Chondrocyte (in vitro differentiated cells): Measurements from ENCODE around the gene HOXC11. TPM values are rescaled to one million over a fixed set of nuclear protein-coding genes. Genes with fewer than 3 reads are reported as not detected.

ENCODE experiments used
- DNase-seq: peaks from one replicate; pipeline ENCODE4 v3.0.0; 2021; ENCODE audit warnings: mixed read lengths, low spot score
- H3K27ac Mint-ChIP-seq: one replicate; pipeline ENCODE4 v1.8.0; 2021; ENCODE audit warnings: mild to moderate bottlenecking, moderate library complexity, mixed read lengths; ENCODE audit not compliant: unreplicated experiment
- H3K27me3 Mint-ChIP-seq: 2 replicates; pipeline ENCODE4 v1.8.0; 2021; ENCODE audit warnings: low read depth, mixed read lengths
- H3K36me3 Mint-ChIP-seq: 2 replicates; pipeline ENCODE4 v1.8.0; 2021; ENCODE audit warnings: low read depth, mixed read lengths
- H3K4me1 Mint-ChIP-seq: 2 replicates; pipeline ENCODE4 v1.8.0; 2021; ENCODE audit warnings: low read depth, mild to moderate bottlenecking, mixed read lengths
- H3K4me3 Mint-ChIP-seq: one replicate; pipeline ENCODE4 v1.8.0; 2021; ENCODE audit warnings: mild to moderate bottlenecking, moderate library complexity, mixed read lengths; ENCODE audit not compliant: unreplicated experiment
- H3K9me3 Mint-ChIP-seq: 2 replicates; pipeline ENCODE4 v1.8.0; 2021; ENCODE audit warnings: low read depth, mixed read lengths
- total RNA-seq: library from RNA; stranded (reverse); gene quantifications from 3 replicates; pipeline ENCODE4 v1.2.1, GENCODE V29; 2021
- TF ChIP-seq, protein P1 (sequence below): fragments of 200-600 bp; sonication (generic); IDR thresholded peaks from 2 replicates; pipeline ENCODE4 v1.5.0; 2021; ENCODE audit warnings: antibody characterized with exemption, mild to moderate bottlenecking, moderate library complexity

Gene HOXC11
- total RNA-seq, 1 donor from 2014 or later, result not detected

DNA sequence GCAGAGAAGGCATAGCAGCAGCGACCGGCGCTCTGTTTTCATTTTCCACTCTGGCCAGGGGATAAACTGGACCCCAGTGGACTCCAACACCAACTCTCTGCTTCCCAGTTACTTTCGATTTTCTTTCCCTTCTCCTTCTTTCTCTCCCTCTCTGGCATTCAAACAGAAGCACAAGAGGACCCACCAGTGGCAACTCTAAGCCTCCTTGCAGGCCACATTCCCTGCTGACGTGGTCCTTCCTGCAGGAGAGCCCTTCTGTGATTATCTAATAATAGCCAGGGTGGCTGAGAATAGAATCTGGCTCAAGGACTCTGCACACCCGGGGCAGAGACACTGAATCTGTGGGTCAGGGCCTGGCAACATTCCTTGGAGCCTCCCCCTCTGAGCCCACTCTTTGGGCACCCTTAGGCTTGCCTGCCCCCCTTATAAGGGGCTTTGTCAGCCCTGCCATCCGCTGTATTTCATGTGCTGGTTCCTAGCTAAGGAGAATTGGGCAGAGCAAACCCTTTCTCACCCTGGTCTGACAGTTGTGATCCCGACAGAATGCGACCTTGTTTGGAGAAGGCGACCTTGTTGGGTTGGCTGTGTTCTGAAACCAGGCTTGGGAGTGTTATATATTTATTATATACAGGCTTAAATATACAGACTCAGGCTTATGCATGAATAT is 47.1 kb downstream of the HOXC11 start:
- no peak for DNase-seq
- peak overlapping the region; percentile 34 for H3K4me3 Mint-ChIP-seq
- H3K27me3 Mint-ChIP-seq, result peaks cover 79% of the 10 kb centered on the region
- H3K36me3 Mint-ChIP-seq, result no peaks in the 10 kb centered on the region
- no peak overlapping the region for H3K27ac Mint-ChIP-seq
- H3K9me3 Mint-ChIP-seq, result no peaks in the 10 kb centered on the region
- H3K4me1 Mint-ChIP-seq, result peaks cover 17% of the 10 kb centered on the region
- TF ChIP-seq, protein P1, sequence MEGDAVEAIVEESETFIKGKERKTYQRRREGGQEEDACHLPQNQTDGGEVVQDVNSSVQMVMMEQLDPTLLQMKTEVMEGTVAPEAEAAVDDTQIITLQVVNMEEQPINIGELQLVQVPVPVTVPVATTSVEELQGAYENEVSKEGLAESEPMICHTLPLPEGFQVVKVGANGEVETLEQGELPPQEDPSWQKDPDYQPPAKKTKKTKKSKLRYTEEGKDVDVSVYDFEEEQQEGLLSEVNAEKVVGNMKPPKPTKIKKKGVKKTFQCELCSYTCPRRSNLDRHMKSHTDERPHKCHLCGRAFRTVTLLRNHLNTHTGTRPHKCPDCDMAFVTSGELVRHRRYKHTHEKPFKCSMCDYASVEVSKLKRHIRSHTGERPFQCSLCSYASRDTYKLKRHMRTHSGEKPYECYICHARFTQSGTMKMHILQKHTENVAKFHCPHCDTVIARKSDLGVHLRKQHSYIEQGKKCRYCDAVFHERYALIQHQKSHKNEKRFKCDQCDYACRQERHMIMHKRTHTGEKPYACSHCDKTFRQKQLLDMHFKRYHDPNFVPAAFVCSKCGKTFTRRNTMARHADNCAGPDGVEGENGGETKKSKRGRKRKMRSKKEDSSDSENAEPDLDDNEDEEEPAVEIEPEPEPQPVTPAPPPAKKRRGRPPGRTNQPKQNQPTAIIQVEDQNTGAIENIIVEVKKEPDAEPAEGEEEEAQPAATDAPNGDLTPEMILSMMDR, result no peak

GRCh38 chr12:54020591-54021405 is 47.9 kb downstream of the HOXC11 start:
- DNase-seq, result no peak
- Mint-ChIP-seq H3K27me3 (peaks cover 77% of the 10 kb centered on the region), H3K36me3 (no peaks in the 10 kb centered on the region), H3K4me1 (peaks cover 17% of the 10 kb centered on the region), H3K27ac (no peak overlapping the region), H3K9me3 (no peaks in the 10 kb centered on the region), H3K4me3 (no peak overlapping the region)
- TF ChIP-seq, protein P1, result no peak

DNA sequence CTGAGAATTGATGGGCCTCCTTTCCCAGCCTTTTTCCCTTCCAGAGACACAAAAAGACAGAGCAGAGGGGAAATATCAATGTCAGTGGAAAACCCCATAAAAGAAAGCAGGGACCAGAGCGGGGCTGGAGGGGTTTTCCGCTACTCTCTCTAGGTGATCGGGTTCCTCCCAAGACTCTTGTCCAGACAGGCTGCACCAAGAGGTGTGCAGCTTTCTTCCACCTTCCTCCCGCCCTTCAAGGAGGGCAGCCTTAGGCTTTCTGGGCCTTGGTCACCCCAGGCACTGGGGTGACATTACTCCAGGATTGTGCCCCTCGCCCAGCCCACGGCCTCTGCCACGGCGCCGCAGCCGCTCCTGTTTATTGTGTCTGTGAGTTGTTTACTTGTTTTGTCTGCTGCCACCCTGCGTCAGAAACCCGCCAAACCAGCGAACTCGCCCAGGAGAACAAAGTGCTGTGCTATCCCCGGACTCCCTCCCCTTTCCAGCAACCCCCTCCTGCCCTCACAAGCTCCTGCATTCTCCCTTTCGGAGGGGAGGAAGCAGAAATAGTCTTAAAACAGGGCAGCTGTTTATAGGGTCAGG is 48.6 kb downstream of the HOXC11 start:
- Mint-ChIP-seq H3K4me3 (no peak overlapping the region), H3K27me3 (peaks cover 79% of the 10 kb centered on the region), H3K36me3 (no peaks in the 10 kb centered on the region), H3K4me1 (peaks cover 17% of the 10 kb centered on the region), H3K9me3 (no peaks in the 10 kb centered on the region), H3K27ac (no peak overlapping the region)
- TF ChIP-seq, protein P1, result peak; percentile 18
- DNase-seq, result no peak

- DNase-seq, result no peak
- peaks cover 86% of the 10 kb centered on the region for H3K27me3 Mint-ChIP-seq
- H3K4me3 Mint-ChIP-seq, result no peak overlapping the region
- TF ChIP-seq, protein P1, result no peak
- peaks cover 3% of the 10 kb centered on the region for H3K36me3 Mint-ChIP-seq
- peaks cover 10% of the 10 kb centered on the region for H3K4me1 Mint-ChIP-seq
- no peaks in the 10 kb centered on the region for H3K9me3 Mint-ChIP-seq
- no peak overlapping the region for H3K27ac Mint-ChIP-seq
Measured at GRCh38 chr12:54022960-54023884, 50.3 kb downstream of the HOXC11 start.
